CD14-positive monocyte (primary cell): Measurements from ENCODE around the gene SRPK1. TPM values are rescaled to one million over a fixed set of nuclear protein-coding genes. Genes with fewer than 3 reads are reported as not detected.

Experiments used
- DNase-seq, 3 donors: peaks; one replicate each; pipeline ENCODE4 v3.0.0-alpha.2; 2011 to 2022
- H2AFZ ChIP-seq: 2 replicates; pipeline ENCODE4 v1.6.0; 2012; ENCODE audit warnings: mild to moderate bottlenecking, low read depth, low read length, inconsistent platforms; ENCODE audit not compliant: insufficient read depth, poor library complexity, severe bottlenecking
- H3K27ac ChIP-seq, 2 donors: 1 replicate in 1 of 2; 2 replicates in 1 of 2; pipeline ENCODE4 v1.5.1; 2012 to 2013; ENCODE audit warnings: low read length in 2 of 2, control low read depth in 1 of 2, inconsistent platforms in 1 of 2, low read depth in 1 of 2, mild to moderate bottlenecking in 1 of 2
- H3K27me3 ChIP-seq, 2 donors: one replicate each; pipeline versions ENCODE4 v1.6.0 to v1.6.1; 2011 to 2013; ENCODE audit warnings: low read length in 2 of 2; ENCODE audit not compliant: control insufficient read depth in 2 of 2, insufficient read depth in 2 of 2
- H3K36me3 ChIP-seq, 2 donors: replicated peaks in 1 of 2; 1 replicate in 1 of 2; 2 replicates in 1 of 2; pipeline versions ENCODE4 v1.5.1 to v1.6.1; 2012 to 2013; ENCODE audit warnings: low read length in 2 of 2, control low read depth in 1 of 2, inconsistent platforms in 1 of 2, mild to moderate bottlenecking in 1 of 2; ENCODE audit not compliant: insufficient read depth in 2 of 2, control insufficient read depth in 1 of 2
- H3K4me1 ChIP-seq, 2 donors: 1 replicate in 1 of 2; 2 replicates in 1 of 2; pipeline versions ENCODE4 v1.5.1 to v1.6.1; 2012 to 2013; ENCODE audit warnings: low read length in 2 of 2, control low read depth in 1 of 2, inconsistent platforms in 1 of 2, mild to moderate bottlenecking in 1 of 2, moderate library complexity in 1 of 2; ENCODE audit not compliant: insufficient read depth in 2 of 2, control insufficient read depth in 1 of 2
- H3K4me2 ChIP-seq: replicated peaks from 2 replicates; pipeline ENCODE3; 2012; ENCODE audit warnings: low read length, moderate library complexity, mild to moderate bottlenecking; ENCODE audit not compliant: poor library complexity, severe bottlenecking; ENCODE audit errors: extremely low read depth
- H3K4me3 ChIP-seq, 3 experiments: fragments of 200-600 bp in 1 of 3; sonication (generic) in 1 of 3; replicated peaks in 1 of 3; 1 replicate in 2 of 3; 2 replicates in 1 of 3; pipeline ENCODE4 v1.5.1; 2011 to 2013; ENCODE audit warnings: low read length in 3 of 3, mild to moderate bottlenecking in 3 of 3, control low read depth in 2 of 3, low read depth in 2 of 3, inconsistent platforms in 1 of 3, moderate library complexity in 1 of 3
- H3K79me2 ChIP-seq: 2 replicates; pipeline ENCODE4 v1.6.0; 2012; ENCODE audit warnings: mild to moderate bottlenecking, control low read depth, inconsistent platforms, low read length, moderate library complexity; ENCODE audit not compliant: insufficient read depth
- H3K9ac ChIP-seq: 2 replicates; pipeline ENCODE4 v1.6.0; 2017; ENCODE audit warnings: low read length, mild to moderate bottlenecking; ENCODE audit not compliant: insufficient read depth, poor library complexity, severe bottlenecking
- H3K9me3 ChIP-seq, 2 donors: replicated peaks in 1 of 2; 1 replicate in 1 of 2; 2 replicates in 1 of 2; pipeline versions ENCODE4 v1.5.1 to v1.6.1; 2012 to 2013; ENCODE audit warnings: low read length in 2 of 2, control low read depth in 1 of 2; ENCODE audit not compliant: control insufficient read depth in 1 of 2, insufficient read depth in 1 of 2
- H4K20me1 ChIP-seq: 2 replicates; pipeline ENCODE4 v1.6.0; 2012; ENCODE audit warnings: mild to moderate bottlenecking, low read length, control low read depth, moderate library complexity; ENCODE audit not compliant: insufficient read depth
- H3K27ac Mint-ChIP-seq, 7 donors: one replicate each; pipeline ENCODE4 v1.8.0; 2020; ENCODE audit warnings: mild to moderate bottlenecking in 7 of 7, mixed read lengths in 7 of 7, moderate library complexity in 6 of 7, inconsistent platforms in 2 of 7
- H3K27me3 Mint-ChIP-seq, 3 donors: one replicate each; pipeline ENCODE4 v1.8.0; 2021 to 2022; ENCODE audit warnings: low read depth in 3 of 3, mild to moderate bottlenecking in 3 of 3, mixed read lengths in 3 of 3, moderate library complexity in 3 of 3, inconsistent platforms in 1 of 3
- H3K36me3 Mint-ChIP-seq, 2 donors: one replicate each; pipeline ENCODE4 v1.8.0; 2020; ENCODE audit warnings: mixed read lengths in 2 of 2, inconsistent platforms in 1 of 2, mild to moderate bottlenecking in 1 of 2
- H3K4me1 Mint-ChIP-seq: one replicate; pipeline ENCODE4 v1.8.0; 2020; ENCODE audit warnings: mild to moderate bottlenecking, mixed read lengths
- H3K4me3 Mint-ChIP-seq, 2 donors: one replicate each; pipeline ENCODE4 v1.8.0; 2020; ENCODE audit warnings: mild to moderate bottlenecking in 2 of 2, mixed read lengths in 2 of 2, moderate library complexity in 1 of 2
- H3K9me3 Mint-ChIP-seq, 7 donors: one replicate each; pipeline ENCODE4 v1.8.0; 2020 to 2022; ENCODE audit warnings: mixed read lengths in 7 of 7, mild to moderate bottlenecking in 6 of 7, moderate library complexity in 6 of 7, inconsistent platforms in 2 of 7
- CTCF ChIP-seq: fragments of 200-600 bp; IDR thresholded peaks from one replicate; pipeline ENCODE4 v1.8.0; 2022; ENCODE audit warnings: antibody characterized with exemption, mild to moderate bottlenecking
- WGBS: methylation state at CpG from one replicate; pipeline ENCODE4 v1.1.5; 2013; ENCODE audit warnings: missing lambda C conversion rate; ENCODE audit not compliant: insufficient coverage; 5-methylcytosine and 5-hydroxymethylcytosine counted together
- intact Hi-C, 2 donors: fragments of 100-400 bp; cut with micrococcal nuclease; formaldehyde crosslinking; loops; one replicate each; pipeline versions ENCODE4 v1.15.0 to v1.15.1; 2023
- polyA plus RNA-seq, 3 donors: library from polyadenylated mRNA; depleted of rRNA in 1 of 3; unstranded in 2 of 3; stranded (reverse) in 1 of 3; fragments of 300-500 nt in 2 of 3; fragments of >200 nt in 1 of 3; fragmentation: Illumina TruSeq in 2 of 3; gene quantifications; 1 replicate in 2 of 3; 2 replicates in 1 of 3; pipeline ENCODE4 v1.2.3, GENCODE V29; 2012 to 2021

Gene SRPK1
- polyA plus RNA-seq, 3 donors = 7.2 to 24.8 (median 20.5) TPM

- Mint-ChIP-seq H3K36me3 (peaks cover 33 to 57% of the 10 kb centered on the region in 2 donors), H3K4me1 (peaks cover 2% of the 10 kb centered on the region), H3K9me3 (peaks cover 4 to 12% (median 7%) of the 10 kb centered on the region in 7 donors), H3K27me3 (no peaks in the 10 kb centered on the region), H3K4me3 (no peak overlapping the region), H3K27ac (no peak overlapping the region)
- intact Hi-C loops = no loop called here
- Histone ChIP-seq H3K9me3 (peaks cover 2 to 3% of the 10 kb centered on the region in 2 donors), H3K27me3 (no peaks in the 10 kb centered on the region), H3K9ac (no peak overlapping the region), H3K4me1 (no peaks in the 10 kb centered on the region), H4K20me1 (no peaks in the 10 kb centered on the region), H3K4me3 (no peak overlapping the region), H3K79me2 (peaks cover 93% of the 10 kb centered on the region), H3K4me2 (no peak overlapping the region), H3K27ac (no peak overlapping the region), H2AFZ (no peak overlapping the region), H3K36me3 (peaks cover 12 to 80% of the 10 kb centered on the region in 2 donors)
- no peak for DNase-seq
- TF ChIP-seq CTCF = no peak
- WGBS = 97% methylated on average over 3 of the region's 4 CpGs
Measured at GRCh38 chr6:35903679-35904078, 17.2 kb downstream of the SRPK1 start.

- Histone ChIP-seq H3K4me3 (no peak overlapping the region), H3K4me1 (no peaks in the 10 kb centered on the region), H2AFZ (no peak overlapping the region), H3K27ac (no peak overlapping the region), H3K79me2 (peaks cover 94% of the 10 kb centered on the region), H3K27me3 (no peaks in the 10 kb centered on the region), H3K9me3 (no peaks in the 10 kb centered on the region), H3K9ac (no peak overlapping the region), H3K4me2 (no peak overlapping the region), H4K20me1 (no peaks in the 10 kb centered on the region), H3K36me3 (peaks cover 17 to 73% of the 10 kb centered on the region in 2 donors)
- H3K27ac Mint-ChIP-seq = no peak overlapping the region
- no peak for TF ChIP-seq CTCF
- intact Hi-C loops = no loop called here
- H3K36me3 Mint-ChIP-seq = peaks cover 36 to 53% of the 10 kb centered on the region in 2 donors
- H3K27me3 Mint-ChIP-seq = no peaks in the 10 kb centered on the region
- DNase-seq = no peak
- peaks cover 0 to 5% (median 0%) of the 10 kb centered on the region in 7 donors for H3K9me3 Mint-ChIP-seq
- no peak overlapping the region for H3K4me3 Mint-ChIP-seq
- WGBS = 100% methylated on average over 3 of the region's 4 CpGs
- peaks cover under 1% of the 10 kb centered on the region for H3K4me1 Mint-ChIP-seq
Measured at GRCh38 chr6:35900448-35900847, 20.4 kb downstream of the SRPK1 start.
